Activated naive CD4-positive, alpha-beta T cell treated with anti-CD3 and anti-CD28 coated beads, Interleukin-2, amount 10 ng/mL, durations not matched to agents 7 days and 5 days (primary cell): ENCODE data around the gene SMIM23.

Source experiments
- CTCF ChIA-PET: fragments of 350-600 bp; sonication (Branson Sonifier 250); formaldehyde crosslinking; loops from one replicate; lab custom pipeline; 2021; ENCODE audit warnings: antibody characterized with exemption; lab: Charles Lee
- DNase-seq: peaks from one replicate; pipeline ENCODE4 v3.0.0-alpha.2; 2020
- H3K27ac Mint-ChIP-seq: one replicate; pipeline ENCODE4 v1.8.0; 2021; ENCODE audit warnings: mild to moderate bottlenecking, moderate library complexity, mixed read lengths
- H3K27me3 Mint-ChIP-seq: one replicate; pipeline ENCODE4 v1.8.0; 2021; ENCODE audit warnings: mild to moderate bottlenecking, mixed read lengths
- H3K36me3 Mint-ChIP-seq: one replicate; pipeline ENCODE4 v1.8.0; 2021; ENCODE audit warnings: mixed read lengths
- H3K4me1 Mint-ChIP-seq: one replicate; pipeline ENCODE4 v1.8.0; 2021; ENCODE audit warnings: mixed read lengths
- H3K4me3 Mint-ChIP-seq: one replicate; pipeline ENCODE4 v1.8.0; 2021; ENCODE audit warnings: mild to moderate bottlenecking, moderate library complexity, mixed read lengths
- H3K9me3 Mint-ChIP-seq: one replicate; pipeline ENCODE4 v1.8.0; 2021; ENCODE audit warnings: mixed read lengths

The SMIM23 gene

GRCh38 chr5:171783051-171783450 lies 2.6 kb upstream of the SMIM23 start:
- no peak overlapping the region for H3K4me3 Mint-ChIP-seq
- H3K4me1 Mint-ChIP-seq, result no peaks in the 10 kb centered on the region
- CTCF ChIA-PET, result no interaction called here
- no peaks in the 10 kb centered on the region for H3K9me3 Mint-ChIP-seq
- no peaks in the 10 kb centered on the region for H3K36me3 Mint-ChIP-seq
- no peak overlapping the region for H3K27ac Mint-ChIP-seq
- peaks cover 3% of the 10 kb centered on the region for H3K27me3 Mint-ChIP-seq
- no peak for DNase-seq

GRCh38 chr5:171789353-171789752 lies 3.7 kb downstream of the SMIM23 start:
- Mint-ChIP-seq H3K4me1 (no peaks in the 10 kb centered on the region), H3K9me3 (no peaks in the 10 kb centered on the region), H3K4me3 (no peak overlapping the region), H3K36me3 (no peaks in the 10 kb centered on the region), H3K27ac (no peak overlapping the region), H3K27me3 (peaks cover 4% of the 10 kb centered on the region)
- no peak for DNase-seq
- CTCF ChIA-PET, result no interaction called here

- H3K9me3 Mint-ChIP-seq, result no peaks in the 10 kb centered on the region
- no peak overlapping the region for H3K4me3 Mint-ChIP-seq
- CTCF ChIA-PET, result no interaction called here
- no peak for DNase-seq
- no peaks in the 10 kb centered on the region for H3K4me1 Mint-ChIP-seq
- peaks cover 4% of the 10 kb centered on the region for H3K27me3 Mint-ChIP-seq
- H3K27ac Mint-ChIP-seq, result no peak overlapping the region
- H3K36me3 Mint-ChIP-seq, result no peaks in the 10 kb centered on the region
These were observed 4.8 kb downstream of the SMIM23 start for GRCh38 chr5:171790408-171790807.

DNA sequence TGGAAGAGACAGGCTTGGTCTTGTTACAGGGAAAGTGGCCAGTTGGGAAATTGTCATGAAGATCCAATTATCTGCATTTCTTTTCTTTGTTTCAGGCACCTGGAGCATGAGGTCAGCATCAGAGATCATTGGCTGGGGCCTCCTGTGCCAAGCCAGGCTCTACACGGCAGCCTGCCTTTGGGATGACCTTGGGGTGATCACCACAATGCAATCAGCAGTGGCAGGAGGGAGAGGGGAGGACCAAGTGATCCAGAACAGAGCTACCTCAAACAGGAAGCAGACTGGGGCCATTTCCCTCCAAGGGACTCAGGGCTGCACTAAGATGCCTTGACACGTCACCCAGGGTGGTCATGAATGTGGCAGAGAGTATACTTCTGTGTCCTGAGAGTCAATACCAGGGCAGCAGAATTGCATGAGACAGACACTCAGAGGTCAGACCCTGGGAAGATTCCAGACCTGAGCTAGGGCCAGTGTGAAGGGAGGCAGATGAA lies 8.9 kb downstream of the SMIM23 start:
- Mint-ChIP-seq H3K4me1 (no peaks in the 10 kb centered on the region), H3K36me3 (no peaks in the 10 kb centered on the region), H3K27me3 (peaks cover 4% of the 10 kb centered on the region), H3K9me3 (no peaks in the 10 kb centered on the region), H3K27ac (no peak overlapping the region), H3K4me3 (no peak overlapping the region)
- CTCF ChIA-PET, result no interaction called here
- DNase-seq, result no peak

- Mint-ChIP-seq H3K4me1 (no peaks in the 10 kb centered on the region), H3K27ac (no peak overlapping the region), H3K9me3 (no peaks in the 10 kb centered on the region), H3K27me3 (peaks cover 4% of the 10 kb centered on the region), H3K4me3 (no peak overlapping the region), H3K36me3 (no peaks in the 10 kb centered on the region)
- CTCF ChIA-PET, result no interaction called here
- DNase-seq, result no peak
These were observed 9.8 kb downstream of the SMIM23 start for GRCh38 chr5:171795381-171795780.

DNA sequence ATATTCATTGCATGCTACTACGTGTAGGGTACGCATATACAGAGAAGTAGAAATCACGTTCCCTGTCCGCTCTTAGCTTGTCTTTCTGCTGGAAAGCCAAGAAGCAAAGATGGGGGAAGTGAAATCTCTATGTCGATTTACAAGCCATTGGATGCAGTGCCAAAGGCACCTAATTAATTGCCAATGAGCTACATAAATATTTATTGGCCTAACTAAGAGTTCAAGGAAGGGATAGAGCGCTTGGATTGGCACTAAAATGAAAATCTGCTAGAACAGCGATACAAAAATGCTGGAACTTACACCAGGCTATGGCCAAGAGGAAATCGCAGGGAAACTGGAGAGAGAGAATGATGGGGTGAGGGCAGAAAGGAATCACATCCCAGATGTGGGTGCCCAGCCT lies 10.8 kb downstream of the SMIM23 start:
- no peaks in the 10 kb centered on the region for H3K9me3 Mint-ChIP-seq
- H3K4me3 Mint-ChIP-seq, result no peak overlapping the region
- peaks cover 4% of the 10 kb centered on the region for H3K27me3 Mint-ChIP-seq
- CTCF ChIA-PET, result no interaction called here
- DNase-seq, result no peak
- no peak overlapping the region for H3K27ac Mint-ChIP-seq
- no peaks in the 10 kb centered on the region for H3K36me3 Mint-ChIP-seq
- no peaks in the 10 kb centered on the region for H3K4me1 Mint-ChIP-seq

- Mint-ChIP-seq H3K9me3 (no peaks in the 10 kb centered on the region), H3K4me3 (no peak overlapping the region), H3K36me3 (no peaks in the 10 kb centered on the region), H3K4me1 (no peaks in the 10 kb centered on the region), H3K27ac (no peak overlapping the region), H3K27me3 (peaks cover 4% of the 10 kb centered on the region)
- DNase-seq, result no peak
- CTCF ChIA-PET, result no interaction called here
These were observed 11.9 kb downstream of the SMIM23 start for GRCh38 chr5:171797543-171797942.

DNA sequence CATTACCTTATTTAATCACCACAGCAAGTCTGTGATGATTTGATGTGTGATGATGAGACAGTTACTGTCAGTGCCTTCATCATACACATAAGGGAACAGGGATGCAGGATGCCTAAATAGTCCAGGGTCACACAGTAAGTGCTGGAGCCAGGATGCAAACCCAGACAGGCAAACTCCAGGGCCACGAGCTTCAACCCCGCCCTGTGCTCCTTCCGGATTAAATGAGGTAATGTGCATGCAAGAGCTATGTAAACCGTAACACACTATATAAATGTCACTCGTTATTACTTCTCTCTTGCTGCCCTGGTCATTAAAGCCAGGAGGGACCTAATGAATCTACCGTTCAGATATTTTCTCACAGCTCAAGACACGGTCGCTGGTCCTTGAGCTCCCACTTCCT lies 12.8 kb downstream of the SMIM23 start:
- DNase-seq, result no peak
- Mint-ChIP-seq H3K36me3 (no peaks in the 10 kb centered on the region), H3K27me3 (peaks cover 4% of the 10 kb centered on the region), H3K9me3 (no peaks in the 10 kb centered on the region), H3K4me3 (no peak overlapping the region), H3K27ac (no peak overlapping the region), H3K4me1 (no peaks in the 10 kb centered on the region)
- CTCF ChIA-PET, result no interaction called here

- H3K9me3 Mint-ChIP-seq, result no peaks in the 10 kb centered on the region
- no peak overlapping the region for H3K27ac Mint-ChIP-seq
- no peaks in the 10 kb centered on the region for H3K4me1 Mint-ChIP-seq
- DNase-seq, result no peak
- no peaks in the 10 kb centered on the region for H3K36me3 Mint-ChIP-seq
- H3K27me3 Mint-ChIP-seq, result peaks cover 20% of the 10 kb centered on the region
- CTCF ChIA-PET, result no interaction called here
- no peak overlapping the region for H3K4me3 Mint-ChIP-seq
These were observed 16.2 kb downstream of the SMIM23 start for GRCh38 chr5:171801839-171802238.

DNA sequence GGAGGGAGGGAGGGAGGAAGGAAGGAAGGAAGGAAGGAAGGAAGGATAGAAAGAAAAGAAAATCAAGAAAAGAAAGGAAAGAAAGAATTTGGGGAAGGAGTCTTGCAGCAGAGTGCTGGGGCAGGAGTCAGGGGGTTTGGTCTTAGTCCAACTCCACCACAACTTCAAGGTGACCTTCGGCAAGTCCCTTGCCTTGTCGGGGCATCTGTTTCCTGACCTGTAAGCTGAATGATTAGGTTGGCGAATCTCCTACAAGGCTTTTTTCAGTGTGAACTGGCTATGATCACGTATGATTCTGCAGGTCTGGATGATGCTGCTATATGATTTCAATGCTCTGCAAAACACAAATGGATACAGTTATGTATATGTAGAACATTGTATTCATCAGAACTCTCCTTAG lies 20.1 kb downstream of the SMIM23 start:
- no peaks in the 10 kb centered on the region for H3K9me3 Mint-ChIP-seq
- CTCF ChIA-PET, result no interaction called here
- no peak overlapping the region for H3K27ac Mint-ChIP-seq
- no peaks in the 10 kb centered on the region for H3K36me3 Mint-ChIP-seq
- no peaks in the 10 kb centered on the region for H3K4me1 Mint-ChIP-seq
- no peak overlapping the region for H3K4me3 Mint-ChIP-seq
- peaks cover 38% of the 10 kb centered on the region for H3K27me3 Mint-ChIP-seq
- no peak for DNase-seq

- Mint-ChIP-seq H3K4me3 (no peak overlapping the region), H3K27me3 (peaks cover 38% of the 10 kb centered on the region), H3K36me3 (no peaks in the 10 kb centered on the region), H3K4me1 (no peaks in the 10 kb centered on the region), H3K9me3 (no peaks in the 10 kb centered on the region), H3K27ac (no peak overlapping the region)
- DNase-seq, result no peak
- CTCF ChIA-PET, result no interaction called here
These were observed 21.5 kb downstream of the SMIM23 start for GRCh38 chr5:171806976-171807747.

GRCh38 chr5:171808453-171808852 lies 22.8 kb downstream of the SMIM23 start:
- Mint-ChIP-seq H3K27ac (no peak overlapping the region), H3K4me3 (no peak overlapping the region), H3K27me3 (peaks cover 38% of the 10 kb centered on the region), H3K4me1 (no peaks in the 10 kb centered on the region), H3K9me3 (no peaks in the 10 kb centered on the region), H3K36me3 (no peaks in the 10 kb centered on the region)
- no peak for DNase-seq
- CTCF ChIA-PET, result no interaction called here

DNA sequence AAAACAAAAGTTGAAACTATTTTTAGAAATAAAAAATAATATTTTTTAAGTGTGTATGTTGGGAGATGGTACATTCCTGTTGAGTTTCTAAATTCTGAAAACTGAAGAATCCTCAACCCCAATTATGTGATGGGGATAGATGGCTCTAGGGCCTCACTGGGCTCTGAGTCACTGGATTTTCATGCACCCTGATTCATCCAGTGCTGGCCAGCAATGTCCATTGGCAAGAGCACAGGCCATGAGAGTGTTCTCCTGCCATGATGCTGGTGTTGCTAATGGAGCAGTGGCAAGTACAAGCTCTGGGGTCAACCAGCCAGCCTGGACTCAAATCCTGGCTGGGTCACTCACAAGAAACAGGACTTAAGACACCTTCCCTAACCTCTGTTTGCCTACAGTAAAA lies 23.3 kb downstream of the SMIM23 start:
- peaks cover 38% of the 10 kb centered on the region for H3K27me3 Mint-ChIP-seq
- H3K9me3 Mint-ChIP-seq, result no peaks in the 10 kb centered on the region
- no peak overlapping the region for H3K4me3 Mint-ChIP-seq
- DNase-seq, result no peak
- H3K27ac Mint-ChIP-seq, result no peak overlapping the region
- no peaks in the 10 kb centered on the region for H3K4me1 Mint-ChIP-seq
- no peaks in the 10 kb centered on the region for H3K36me3 Mint-ChIP-seq
- CTCF ChIA-PET, result no interaction called here

DNA sequence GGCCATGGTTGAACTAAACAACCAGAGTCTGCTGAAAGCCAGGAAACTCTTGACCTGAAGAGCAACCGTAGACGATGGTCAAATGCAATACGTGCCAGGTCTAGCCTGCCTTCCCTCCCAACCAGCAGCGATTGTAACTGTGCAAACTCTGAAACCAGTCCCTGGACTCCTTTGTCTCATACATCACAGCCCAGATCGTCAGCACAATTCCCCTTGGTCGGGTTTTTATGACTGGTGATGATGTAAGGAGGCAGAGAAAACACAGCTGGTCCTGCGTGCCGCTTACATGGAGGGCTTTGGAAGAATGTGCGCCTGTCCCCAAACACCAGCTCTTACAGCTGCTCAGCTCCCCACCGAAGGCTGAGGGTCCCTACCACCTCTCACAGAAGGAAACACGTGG lies 24.6 kb downstream of the SMIM23 start:
- Mint-ChIP-seq H3K27ac (no peak overlapping the region), H3K9me3 (no peaks in the 10 kb centered on the region), H3K36me3 (no peaks in the 10 kb centered on the region), H3K4me1 (no peaks in the 10 kb centered on the region), H3K4me3 (no peak overlapping the region), H3K27me3 (peaks cover 34% of the 10 kb centered on the region)
- CTCF ChIA-PET, result no interaction called here
- no peak for DNase-seq

GRCh38 chr5:171813270-171813669 lies 27.7 kb downstream of the SMIM23 start:
- H3K4me1 Mint-ChIP-seq, result no peaks in the 10 kb centered on the region

More at GRCh38 chr5:171813270-171813669, 27.7 kb downstream of the SMIM23 start:
- Mint-ChIP-seq H3K4me3 (no peak overlapping the region), H3K9me3 (no peaks in the 10 kb centered on the region), H3K36me3 (no peaks in the 10 kb centered on the region), H3K27ac (no peak overlapping the region), H3K27me3 (peaks cover 9% of the 10 kb centered on the region)
- CTCF ChIA-PET, result no interaction called here
- DNase-seq, result no peak
